ENCODE measurements around the gene PIWIL1.

PIWIL1 gene

DNA sequence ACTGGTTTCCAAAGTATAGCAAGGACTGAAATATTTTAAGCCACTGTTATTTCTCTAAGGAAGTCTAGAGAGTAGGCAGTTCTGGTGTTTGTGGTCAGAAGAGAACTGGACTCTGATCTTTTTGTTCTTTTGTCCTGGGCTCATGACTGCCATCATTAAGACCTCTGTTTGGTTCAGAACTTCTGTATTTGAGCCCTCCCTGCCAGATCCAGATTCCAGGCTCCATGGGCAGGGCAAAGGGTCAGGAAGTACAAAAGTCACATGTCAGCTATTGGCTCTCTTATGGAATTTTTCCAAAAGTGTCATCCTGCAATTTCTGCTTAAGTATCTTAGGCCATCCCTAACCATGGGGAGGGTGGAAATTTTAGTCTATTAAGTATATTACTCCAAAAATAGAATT lies 6.8 kb downstream of the PIWIL1 start:
- DNase-seq (ENCODE audit: low read depth): no peak

DNA sequence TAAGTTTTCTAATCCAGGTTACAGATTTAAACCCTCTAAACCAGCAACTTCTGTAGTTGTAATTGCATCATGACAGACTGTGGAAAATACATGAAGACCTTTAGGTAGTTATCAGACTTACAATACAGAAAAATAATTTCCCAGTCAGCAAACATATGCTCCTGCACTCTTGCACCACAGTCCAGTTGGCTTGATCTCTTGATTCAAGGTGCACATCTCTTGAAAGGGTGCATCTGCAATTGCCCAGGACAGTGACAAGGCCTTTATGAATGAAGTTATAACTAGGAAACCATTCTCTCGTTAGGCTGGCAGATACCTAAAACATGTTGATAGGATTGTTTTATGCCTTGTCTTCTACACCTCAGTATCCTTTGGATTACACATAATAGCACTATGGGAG lies 7.6 kb downstream of the PIWIL1 start:
- TF ChIP-seq, protein P1, sequence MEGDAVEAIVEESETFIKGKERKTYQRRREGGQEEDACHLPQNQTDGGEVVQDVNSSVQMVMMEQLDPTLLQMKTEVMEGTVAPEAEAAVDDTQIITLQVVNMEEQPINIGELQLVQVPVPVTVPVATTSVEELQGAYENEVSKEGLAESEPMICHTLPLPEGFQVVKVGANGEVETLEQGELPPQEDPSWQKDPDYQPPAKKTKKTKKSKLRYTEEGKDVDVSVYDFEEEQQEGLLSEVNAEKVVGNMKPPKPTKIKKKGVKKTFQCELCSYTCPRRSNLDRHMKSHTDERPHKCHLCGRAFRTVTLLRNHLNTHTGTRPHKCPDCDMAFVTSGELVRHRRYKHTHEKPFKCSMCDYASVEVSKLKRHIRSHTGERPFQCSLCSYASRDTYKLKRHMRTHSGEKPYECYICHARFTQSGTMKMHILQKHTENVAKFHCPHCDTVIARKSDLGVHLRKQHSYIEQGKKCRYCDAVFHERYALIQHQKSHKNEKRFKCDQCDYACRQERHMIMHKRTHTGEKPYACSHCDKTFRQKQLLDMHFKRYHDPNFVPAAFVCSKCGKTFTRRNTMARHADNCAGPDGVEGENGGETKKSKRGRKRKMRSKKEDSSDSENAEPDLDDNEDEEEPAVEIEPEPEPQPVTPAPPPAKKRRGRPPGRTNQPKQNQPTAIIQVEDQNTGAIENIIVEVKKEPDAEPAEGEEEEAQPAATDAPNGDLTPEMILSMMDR (IDR thresholded peaks at IDR 0.05; ENCODE audit: low read length, missing control alignments): no peak

More for the DNA sequence above, 6.8 kb downstream of the PIWIL1 start:
- TF ChIP-seq, protein P1 (IDR thresholded peaks at IDR 0.05; ENCODE audit: low read length, missing control alignments): no peak
- H3K4me3 ChIP-seq (replicated peaks; ENCODE audit: low read depth, low read length): no peak overlapping the region

DNA sequence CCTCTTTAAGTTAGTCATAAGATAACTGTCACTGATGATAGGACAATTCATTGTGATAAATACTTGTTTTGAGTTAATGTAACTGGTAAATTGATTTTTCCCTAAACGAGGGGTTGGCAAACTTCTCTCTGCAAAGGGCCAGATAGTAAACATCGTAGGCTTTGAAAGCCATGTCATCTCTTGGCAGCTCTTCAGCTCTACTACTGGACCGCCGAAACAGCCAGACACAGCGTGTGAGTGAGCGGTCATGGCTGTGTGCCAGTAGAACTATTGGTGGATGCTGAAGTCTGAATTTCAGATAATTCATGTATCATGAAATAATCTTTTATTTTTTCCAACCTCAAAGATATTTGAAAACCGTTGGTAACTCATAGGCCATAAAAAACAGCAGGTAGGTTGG lies 9.9 kb downstream of the PIWIL1 start:
- TF ChIP-seq, protein P1 (IDR thresholded peaks at IDR 0.05; ENCODE audit: low read length, missing control alignments): no peak
- no peak overlapping the region for H3K4me3 ChIP-seq (replicated peaks; ENCODE audit: low read depth, low read length)
- no peak for DNase-seq (ENCODE audit: low read depth)

More for the DNA sequence above, 7.6 kb downstream of the PIWIL1 start:
- DNase-seq (ENCODE audit: low read depth): no peak
- H3K4me3 ChIP-seq (replicated peaks; ENCODE audit: low read depth, low read length): no peak overlapping the region

DNA sequence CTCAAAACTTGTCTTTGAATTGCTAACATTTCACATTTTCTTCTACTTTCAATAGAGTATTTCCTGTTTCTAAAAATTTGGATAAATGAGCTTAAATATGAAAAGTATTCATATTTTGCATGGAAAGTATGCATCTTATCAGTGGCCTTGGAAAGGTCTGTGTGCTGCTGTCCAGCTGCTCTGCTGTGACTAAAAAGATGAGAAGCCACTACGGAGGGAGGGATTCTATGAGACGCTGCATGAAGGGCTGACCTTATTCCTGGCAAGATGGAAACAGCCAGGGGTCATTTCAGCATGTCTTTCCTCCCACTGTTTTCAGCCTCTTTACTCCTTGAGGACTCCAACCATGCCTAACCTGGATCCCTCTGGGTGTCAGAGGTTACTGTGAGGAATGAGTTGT lies 13.0 kb downstream of the PIWIL1 start:
- H3K4me3 ChIP-seq (replicated peaks; ENCODE audit: low read depth, low read length): no peak overlapping the region
- DNase-seq (ENCODE audit: low read depth): no peak
- TF ChIP-seq, protein P1 (IDR thresholded peaks at IDR 0.05; ENCODE audit: low read length, missing control alignments): no peak

DNA sequence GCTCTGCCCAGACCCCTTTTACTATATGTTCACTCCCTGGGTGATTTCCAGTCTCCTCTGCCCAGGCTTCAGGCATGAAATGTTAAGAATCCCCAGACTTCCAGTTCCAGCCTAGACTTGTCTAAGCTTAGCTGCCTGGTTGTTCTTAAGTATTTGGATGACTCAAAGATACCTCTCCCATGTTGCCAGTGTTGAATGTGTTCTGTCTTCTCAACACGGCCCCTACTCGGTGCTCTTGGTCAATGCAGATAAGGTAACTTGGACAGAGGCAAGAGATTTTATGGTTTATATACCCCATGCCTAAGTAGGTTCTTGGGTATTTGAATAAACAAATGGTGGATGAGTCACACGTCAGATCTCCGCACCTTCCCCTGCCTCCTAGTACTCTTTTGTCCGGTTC lies 13.6 kb downstream of the PIWIL1 start:
- DNase-seq (ENCODE audit: low read depth): no peak
- TF ChIP-seq, protein P1 (IDR thresholded peaks at IDR 0.05; ENCODE audit: low read length, missing control alignments): no peak
- no peak overlapping the region for H3K4me3 ChIP-seq (replicated peaks; ENCODE audit: low read depth, low read length)

DNA sequence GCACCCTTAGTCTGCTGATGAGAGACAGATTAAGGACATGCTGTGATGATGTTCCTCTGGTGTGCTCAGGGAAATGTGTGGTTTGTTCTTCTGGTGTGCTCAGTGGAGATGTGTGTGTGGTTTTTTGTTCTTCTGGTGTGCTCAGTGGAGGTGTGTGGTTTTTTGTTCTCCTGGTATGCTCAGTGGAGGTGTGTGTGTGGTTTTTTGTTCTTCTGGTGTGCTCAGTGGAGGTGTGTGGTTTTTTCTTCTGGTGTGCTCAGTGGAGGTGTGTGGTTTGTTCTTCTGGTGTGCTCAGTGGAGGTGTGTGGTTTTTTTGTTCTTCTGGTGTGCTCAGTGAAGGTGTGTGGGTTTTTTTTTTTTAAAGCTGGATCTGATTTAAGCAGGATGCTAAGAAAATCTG lies 15.4 kb downstream of the PIWIL1 start:
- no peak for DNase-seq (ENCODE audit: low read depth)
- H3K4me3 ChIP-seq (replicated peaks; ENCODE audit: low read depth, low read length): no peak overlapping the region
- TF ChIP-seq, protein P1 (IDR thresholded peaks at IDR 0.05; ENCODE audit: low read length, missing control alignments): no peak

DNA sequence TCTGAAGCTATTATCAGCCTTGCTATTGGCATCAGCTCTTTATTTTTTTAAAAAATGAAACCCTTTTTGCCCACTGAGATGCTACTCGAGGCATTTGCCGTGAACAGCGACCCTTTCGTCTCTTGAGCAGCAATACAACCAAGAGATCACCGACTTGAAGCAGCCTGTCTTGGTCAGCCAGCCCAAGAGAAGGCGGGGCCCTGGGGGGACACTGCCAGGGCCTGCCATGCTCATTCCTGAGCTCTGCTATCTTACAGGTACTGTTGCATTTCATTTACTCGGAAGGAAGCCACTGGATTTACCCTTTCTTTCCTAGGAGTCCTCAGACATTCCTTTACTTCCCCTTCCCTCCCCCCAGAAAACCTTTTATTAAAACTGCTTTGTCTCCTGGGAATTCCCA lies 16.7 kb downstream of the PIWIL1 start:
- DNase-seq (ENCODE audit: low read depth): no peak
- TF ChIP-seq, protein P1 (IDR thresholded peaks at IDR 0.05; ENCODE audit: low read length, missing control alignments): no peak
- H3K4me3 ChIP-seq (replicated peaks; ENCODE audit: low read depth, low read length): no peak overlapping the region

All from fibroblast of pulmonary artery (primary cell).